ENCODE results near the gene MRPS16.
"Not testable (repeated sequence)": the region's sequence is repeated elsewhere in the genome, so short reads cannot be mapped to it uniquely, and the experiment has no call there.

MRPS16 gene

DNA sequence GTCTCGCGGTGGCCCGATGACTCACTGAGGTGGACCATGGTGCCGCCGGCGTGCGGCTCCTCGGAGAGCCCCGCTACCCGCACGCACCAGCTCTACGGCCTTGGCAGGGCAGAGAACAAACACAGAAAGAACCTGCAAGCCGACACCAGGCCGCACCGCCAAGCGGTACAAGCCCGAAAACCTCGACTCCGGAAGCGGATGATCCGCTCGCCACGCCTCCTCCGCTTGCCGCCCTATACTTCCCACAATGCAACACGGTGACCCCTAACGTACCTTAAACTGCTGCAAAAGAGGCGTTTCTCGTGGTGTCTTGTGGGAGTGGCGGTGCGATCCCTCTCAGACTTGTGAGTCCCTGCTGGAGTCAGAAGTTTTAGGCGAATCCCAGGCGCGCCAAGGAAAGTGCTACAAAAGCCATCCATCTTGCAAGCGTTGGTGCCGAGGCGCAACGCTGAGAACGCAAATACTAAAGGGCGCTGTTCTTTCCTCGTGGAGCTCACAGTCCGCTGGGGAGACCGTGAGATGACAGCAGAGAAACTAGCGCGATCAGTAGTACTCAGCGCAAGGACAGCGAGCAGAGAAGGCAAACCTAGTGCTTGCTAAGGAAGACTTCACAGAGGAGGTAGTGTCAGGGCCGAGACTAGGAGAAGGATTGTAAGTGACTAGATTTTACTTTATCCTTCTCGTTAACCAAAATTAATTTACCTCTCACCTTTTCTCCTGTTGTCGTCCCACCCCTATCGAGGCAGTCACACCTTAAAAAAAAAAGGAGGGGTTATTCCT is at the start of gene MRPS16:
TSS of gene MRPS16 (minus strand) at position 200 of the 780 bp plus-strand sequence. CDS start at position 38, 162 bp downstream.
- peak; percentile 90 for DNase-seq

DNA sequence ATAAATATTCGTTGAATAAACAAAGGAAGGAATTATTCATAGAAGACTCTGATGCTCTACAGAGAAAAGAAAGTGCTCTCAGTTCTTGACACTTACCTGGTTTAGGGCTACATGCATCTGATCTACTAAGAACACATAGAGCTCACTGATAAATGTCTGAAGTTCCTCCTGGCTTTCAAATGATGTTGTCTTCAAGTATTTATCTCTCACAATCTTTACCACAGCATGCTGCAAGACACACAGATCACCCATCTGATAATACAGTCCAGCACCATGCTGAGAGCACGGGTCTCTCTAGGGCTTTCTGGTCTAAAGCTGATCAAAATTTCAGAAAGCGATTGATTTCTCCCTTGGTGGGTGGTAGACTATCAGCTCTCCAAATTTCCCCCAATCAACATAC is 44.5 kb upstream of the MRPS16 start:
- DNase-seq, result no peak

DNA sequence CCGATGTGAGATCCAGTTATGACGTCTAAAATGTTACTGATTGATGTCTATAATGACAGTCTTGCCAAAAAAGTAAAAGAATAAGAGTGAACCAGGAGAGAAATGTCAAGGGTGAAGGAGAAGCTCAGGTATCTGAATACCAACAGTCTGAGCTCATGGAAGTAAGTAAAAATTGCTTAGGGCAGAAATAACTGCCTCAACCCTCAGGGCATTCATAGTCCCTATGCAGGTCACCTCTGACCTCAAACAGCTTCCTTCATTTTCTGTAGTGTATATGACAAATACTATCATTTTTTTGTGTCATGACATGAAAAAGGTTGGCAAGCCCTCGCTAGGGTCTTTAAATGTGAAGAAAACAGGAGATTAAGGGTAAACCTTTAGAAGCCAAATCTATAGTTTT is 41.0 kb upstream of the MRPS16 start:
- DNase-seq, result no peak

DNA sequence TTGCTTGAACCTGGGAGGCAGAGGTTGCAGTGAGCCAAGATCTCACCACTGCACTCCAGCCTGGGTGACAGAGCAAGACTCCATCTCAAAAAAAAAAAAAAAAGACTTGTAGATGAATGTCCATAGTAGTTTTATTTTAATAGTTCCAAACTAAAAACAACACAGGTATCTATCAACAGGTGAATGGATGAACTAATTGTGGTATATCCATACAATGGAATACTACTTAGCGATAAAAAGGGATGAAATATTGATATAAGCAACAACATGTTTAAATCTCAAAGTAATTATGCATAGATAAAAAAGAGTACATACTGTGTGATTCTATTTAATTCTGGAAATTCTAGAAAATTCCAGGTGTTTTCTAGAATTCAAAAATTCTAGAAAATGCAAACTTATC is 37.5 kb upstream of the MRPS16 start:
- no peak for DNase-seq

DNA sequence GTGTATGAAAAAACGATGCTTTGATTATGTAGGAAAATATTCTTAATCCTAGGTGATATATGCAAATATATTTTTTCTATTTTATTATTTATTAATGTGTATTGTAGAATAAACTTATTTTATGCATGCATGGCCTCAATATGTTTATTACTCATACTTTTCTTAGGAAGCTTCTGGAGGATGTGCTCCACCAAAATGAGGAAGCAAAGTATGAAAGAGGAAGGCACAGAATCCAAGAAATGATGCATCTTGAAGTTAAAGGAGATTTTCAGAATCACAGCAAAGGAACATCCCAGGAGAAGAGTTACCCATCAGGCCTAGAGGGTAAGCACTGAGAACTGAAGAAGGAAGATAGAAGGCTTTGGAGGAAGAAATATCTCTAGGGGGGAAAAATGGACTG is 35.0 kb upstream of the MRPS16 start:
- no peak for DNase-seq

DNA sequence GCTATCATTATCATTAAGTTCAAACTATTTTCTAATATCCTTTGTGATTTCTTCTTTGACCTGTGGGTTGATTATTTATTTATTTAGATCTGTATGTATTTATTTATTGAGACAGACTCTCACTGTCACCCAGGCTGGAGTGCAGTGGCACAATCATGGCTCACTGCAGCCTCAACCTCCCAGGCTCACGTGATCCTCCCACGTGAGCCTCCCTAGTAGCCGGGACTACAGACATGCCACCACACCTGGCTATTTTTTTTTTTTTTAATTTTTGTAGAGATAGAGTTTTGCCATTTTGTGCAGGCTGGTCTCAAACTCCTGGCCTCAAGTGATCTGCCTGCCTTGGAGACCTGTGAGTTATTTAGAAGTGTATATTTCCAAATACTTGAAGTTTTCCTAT is 28.7 kb upstream of the MRPS16 start:
- DNase-seq, result no peak

DNA sequence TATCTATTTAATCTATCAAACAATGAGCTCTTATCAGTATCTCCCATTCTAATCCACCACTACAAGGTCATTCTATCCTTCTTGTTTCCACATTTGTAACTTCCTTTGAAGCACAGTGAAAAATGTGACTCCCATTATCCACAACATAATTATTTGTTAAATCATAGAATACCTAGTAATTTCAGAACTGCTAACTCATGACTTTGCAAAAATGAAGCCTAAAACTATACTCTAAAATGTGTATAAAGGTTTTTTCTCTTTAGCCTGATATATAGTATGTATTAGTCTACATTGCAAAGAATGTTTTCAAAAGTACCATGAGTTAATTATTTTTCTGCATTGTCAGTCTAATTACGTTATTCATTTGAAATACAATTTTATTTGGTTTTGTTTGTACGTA is 12.0 kb upstream of the MRPS16 start:
- no peak for DNase-seq

DNA sequence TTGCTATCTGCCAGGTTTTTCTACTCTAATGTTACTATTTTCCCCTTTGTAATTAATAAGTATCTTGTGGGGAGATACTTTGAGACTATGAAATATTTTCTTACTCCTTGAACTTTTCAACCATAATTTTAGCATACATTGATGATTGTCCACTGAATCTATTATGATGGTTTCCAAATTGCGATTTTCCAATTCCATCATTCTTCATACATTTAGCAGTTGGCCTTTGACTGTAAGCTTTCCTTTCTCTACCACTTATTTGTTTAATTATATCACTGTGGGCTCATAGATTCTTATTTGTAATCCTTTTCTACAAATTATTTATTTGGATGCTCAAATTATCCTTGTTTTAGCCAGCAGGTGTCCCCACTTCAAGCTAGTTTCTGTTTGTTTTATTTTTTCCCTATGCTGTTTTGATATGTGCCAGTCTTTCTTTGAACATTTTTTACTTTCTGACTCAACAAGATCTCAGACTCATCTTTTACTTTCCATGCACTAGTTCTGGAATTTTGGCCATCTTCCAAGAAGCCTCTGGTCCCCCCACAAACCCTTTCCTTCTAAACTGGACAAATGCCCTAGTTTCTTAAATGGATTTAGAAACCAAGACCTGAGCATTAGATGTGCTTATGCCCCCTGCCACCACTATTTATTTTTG is 11.4 kb upstream of the MRPS16 start:
- no peak for DNase-seq

DNA sequence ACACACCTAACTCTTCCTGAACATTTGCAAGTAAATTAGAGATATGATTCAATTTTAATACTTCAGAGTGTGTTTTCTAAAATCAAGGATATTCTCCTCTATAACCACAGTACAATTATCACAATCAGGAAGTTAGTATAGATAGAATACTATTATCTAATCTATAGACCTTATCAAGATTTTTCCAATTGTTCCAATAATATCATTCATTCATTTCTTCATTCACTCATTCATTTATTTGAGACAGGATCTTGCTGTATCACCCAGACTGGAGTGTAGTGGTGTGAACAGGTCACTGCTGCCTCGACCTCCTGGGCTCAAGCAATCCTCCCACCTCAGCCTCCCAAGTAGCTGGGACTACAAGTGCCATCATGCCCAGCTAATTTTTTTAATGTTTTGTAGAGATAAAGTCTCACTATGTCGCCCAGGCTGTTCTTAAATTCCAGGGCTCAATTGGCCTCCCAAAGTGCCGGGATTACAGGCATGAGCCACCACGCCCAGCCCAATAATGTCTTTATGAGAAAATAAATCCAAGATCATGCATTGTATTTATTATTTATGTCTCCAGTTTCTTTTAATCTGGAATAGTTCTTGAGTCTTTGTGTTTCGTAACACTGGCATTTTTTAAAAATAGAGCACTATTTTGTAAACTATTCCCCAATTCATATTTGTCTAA is 10.6 kb upstream of the MRPS16 start:
- DNase-seq, result no peak

DNA sequence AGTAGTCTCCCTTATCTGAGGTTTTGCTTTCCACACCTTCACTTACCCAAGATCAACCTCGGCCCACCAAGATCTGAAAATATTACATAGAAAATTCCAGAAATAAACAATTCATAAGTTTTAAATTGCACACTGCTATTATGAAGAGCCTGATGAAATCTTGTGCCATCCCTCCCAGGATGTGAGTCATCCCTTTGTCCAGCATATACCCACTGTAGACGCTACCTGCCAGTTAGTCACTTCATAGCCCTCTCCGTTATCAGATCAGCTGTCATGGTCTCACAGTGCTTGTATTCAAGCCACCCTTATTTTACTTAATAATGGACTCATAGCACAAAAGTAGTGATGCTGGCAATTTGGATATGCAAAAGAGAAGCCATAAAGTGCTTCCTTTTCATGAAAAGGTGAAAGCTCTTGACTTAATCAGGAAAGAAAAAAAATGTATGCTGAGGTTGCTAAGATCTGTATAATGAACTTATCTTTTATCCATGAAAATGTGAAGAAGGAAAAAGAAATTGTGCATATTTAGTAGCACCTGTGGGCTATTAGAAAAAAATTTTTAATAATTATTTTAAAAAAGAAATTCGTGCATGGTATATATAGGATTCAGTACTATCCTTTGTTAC is 9.8 kb upstream of the MRPS16 start:
- DNase-seq, result no peak

DNA sequence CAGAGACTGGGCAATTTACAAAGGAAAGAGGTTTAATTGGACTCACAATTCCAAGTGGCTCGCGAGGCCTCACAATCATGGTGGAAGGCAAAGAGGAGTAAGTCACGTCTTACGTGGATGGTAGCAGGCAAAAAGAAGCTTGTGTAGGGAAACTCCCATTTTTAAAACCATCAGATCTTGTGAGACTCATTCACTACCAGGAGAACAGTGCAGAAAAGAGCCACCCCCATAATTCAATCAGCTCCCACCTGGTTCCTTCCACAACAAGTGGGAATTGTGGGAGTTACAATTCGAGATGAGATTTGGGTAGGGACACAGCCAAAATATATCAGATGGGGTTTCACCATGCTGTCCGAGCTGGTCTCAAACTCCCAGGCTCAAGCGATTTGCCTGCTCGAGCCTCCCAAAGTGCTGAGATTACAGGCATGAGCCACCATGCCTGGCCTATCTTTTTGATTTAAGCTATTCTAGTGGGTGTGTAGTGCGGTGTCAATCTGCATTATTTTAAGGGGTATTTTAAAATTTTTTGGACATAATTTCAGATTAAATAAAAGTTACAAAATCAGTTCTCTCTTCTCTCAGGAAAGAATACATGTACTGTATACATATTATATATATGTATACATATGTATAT is 9.0 kb upstream of the MRPS16 start:
- no peak for DNase-seq

DNA sequence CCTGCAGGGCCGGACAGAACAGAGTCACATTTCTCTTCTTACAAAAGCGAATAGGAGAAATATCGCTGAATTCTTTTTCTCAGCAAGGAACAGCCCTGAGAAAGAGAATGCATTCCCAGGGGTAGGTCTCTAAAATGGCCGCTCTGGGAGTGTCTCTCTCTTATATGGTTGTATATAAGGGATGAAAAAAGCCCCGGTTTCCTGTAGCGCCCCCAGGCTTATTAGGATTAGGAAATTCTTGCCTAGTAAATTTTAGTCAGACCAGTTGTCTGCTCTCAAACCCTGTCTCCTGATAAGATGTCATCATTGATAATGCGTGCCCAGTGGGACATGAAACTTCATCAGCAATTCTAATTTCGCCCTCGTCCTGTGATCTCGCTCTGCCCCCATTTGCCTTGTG is 6.2 kb upstream of the MRPS16 start:
- not testable (repeated sequence) for DNase-seq

DNA sequence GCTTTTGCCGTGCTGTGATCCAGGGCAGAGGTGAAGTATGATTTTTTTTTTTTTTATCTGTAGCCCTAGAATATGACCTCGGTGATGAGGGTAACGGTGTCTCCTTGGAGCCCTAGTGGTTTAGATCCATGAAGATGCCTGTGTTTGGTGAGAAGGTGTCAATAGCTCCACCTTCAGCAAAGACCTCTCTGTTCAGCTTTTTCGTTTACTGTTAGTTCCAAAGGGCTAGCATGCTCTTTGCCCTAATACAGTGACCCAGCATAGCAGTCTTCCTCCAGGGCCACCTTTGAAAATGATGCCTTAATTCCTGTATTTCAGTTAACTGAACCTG is 746 bp upstream of the MRPS16 start:
- no peak for DNase-seq

DNA sequence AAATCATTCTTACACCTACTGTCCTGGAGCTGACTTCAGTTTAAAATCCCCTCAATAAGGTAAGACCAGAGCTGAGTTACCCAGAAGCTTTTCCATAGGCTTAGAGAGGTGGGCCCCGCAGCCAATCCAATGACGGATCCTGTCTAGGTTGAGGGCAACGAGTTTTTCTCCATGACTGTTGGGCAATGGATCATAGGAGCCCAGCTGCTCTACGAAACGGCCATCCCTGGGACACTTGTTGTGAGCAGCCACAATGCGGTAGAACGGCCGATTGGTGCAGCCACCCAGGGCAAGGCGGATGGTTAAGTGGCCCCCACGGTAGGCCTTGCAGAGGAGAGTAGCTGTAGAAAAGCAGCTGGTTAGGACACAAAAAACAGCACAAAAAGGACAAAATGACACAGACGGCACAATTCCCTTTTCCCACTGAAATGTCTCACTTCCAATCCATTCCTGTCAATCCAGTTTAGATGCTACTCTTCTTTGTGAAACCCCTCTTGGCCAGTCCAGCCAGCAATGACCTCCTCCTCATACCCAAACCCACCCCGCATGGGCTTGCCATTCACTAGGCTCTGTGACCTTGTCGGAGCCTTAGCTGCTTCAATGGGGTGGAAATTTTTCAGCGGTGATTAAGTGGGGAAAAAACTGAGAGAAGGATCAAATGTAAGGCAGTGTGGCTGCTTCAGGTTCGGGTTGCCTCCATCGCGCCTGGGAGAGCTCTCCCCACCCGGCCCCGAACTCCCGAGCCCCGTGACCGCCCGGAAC is 580 bp downstream of the MRPS16 start:
- DNase-seq, result peak; percentile 24

DNA sequence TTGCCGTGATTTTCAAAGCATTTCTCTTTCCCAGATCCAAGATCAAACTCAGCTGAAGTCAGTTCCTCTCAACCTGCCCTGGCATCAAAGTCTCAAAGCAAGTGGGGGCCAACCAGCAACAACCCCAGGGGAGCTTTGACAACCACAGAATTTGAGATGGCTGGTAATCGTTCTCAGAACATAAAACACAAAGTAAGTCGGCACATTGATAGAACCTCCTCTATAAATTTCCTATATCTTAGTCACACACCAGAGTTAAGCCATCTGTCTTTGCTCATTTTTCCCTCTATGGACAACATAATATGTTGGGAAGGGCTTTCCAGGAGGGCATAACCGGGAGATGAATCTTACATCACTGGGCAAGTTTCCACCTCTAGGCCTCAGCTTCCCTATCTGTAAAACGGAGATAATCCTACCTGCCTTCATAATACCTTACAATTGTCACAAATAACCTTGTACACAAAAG is 4.2 kb downstream of the MRPS16 start:
- DNase-seq, result no peak

DNA sequence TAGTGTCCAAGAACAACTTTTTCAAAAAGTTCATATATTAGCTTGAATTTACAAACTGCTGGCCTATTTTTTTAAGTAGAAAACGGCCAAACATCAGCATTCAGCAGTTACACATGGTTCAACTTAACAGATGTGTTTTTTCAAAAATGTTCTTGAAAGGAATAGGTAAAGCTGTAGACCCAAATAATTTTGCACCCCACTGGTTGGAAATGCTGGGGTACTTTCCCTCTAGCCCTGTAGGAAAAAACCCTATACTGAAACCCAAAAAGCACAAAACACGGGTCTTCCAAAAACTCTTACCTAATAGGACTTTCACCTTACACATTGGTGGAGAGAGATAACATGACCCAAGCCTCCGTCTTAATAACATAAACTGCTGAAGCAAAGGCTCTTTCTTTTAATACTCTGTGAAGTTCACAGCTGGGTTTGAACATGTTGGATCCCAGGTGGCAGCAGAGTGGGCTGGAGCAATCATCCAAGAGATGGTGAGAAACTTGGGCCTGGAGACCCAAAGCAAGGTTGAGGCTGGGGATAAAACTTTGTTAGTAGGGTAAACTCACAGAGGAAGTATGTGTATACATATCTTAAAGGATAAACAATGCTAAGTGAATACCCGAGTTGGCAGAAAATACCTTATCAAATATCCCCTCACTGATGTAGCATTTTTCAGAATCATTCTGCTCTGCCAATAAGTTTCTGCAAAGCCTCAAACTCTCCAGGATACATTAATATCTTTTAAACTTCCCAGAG is 4.8 kb downstream of the MRPS16 start:
- DNase-seq, result no peak

DNA sequence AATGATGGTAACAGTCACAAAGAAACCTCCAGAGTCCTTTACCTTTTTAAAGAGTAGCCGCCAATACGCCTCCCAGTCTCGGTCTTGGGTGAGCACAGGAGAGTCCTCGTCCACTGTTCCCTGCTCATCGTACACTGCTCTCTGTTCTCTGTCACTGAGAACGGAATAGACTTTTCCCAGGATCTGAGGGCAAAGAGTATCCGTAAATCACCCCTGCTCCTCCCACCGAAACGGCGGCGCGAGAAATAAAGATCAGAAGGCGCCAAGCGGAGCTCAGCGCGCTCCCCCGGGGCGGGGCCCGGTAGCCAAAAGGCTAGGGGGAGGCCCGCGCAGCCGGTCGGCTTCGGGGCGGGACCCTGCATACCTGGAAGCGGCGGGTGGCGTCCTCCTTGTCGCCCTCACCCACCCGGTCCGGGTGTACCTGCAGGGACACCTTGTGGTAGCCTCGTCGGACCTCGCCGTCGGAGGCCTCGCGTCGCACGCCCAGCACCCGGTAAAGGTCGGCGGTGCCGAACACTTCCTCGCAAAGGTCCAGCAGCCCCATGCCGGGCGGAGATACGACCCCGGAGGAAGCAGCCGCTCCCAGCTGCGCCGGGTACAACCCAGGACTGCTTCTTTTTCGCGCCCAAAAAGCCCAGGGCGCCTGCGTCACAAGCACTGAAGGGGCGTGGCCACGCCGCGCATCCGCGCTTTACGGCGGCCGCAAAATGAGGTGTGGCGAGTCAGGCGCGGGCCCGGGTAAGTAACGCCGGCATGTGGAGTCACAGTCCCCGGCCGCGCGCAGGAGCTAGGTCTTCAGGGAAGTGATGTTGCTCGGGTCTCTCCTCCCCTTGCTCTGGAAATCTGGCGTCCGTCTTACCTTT is 5.6 kb downstream of the MRPS16 start, which contains the start of gene DNAJC9:
TSS of gene DNAJC9 (minus strand) at position 610 of the 863 bp plus-strand sequence. CDS start at position 544, 66 bp downstream.
- DNase-seq, result peak; percentile 100

DNA sequence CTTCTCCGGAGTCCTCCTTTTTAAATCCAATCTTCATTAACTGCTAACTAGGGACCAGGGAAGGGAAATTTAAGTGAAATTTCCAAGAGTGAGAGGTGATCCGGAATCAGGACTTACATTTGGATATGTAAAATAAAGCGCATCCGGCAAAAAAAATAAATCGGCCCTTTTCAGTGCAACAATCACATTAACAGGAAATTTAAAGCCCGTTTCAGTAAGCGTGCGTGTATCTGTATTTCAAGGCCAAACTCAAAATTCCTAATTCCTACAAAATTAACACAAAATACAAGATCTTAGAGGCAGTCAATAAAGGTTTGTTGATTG is 6.2 kb downstream of the MRPS16 start:
- no peak for DNase-seq

DNA sequence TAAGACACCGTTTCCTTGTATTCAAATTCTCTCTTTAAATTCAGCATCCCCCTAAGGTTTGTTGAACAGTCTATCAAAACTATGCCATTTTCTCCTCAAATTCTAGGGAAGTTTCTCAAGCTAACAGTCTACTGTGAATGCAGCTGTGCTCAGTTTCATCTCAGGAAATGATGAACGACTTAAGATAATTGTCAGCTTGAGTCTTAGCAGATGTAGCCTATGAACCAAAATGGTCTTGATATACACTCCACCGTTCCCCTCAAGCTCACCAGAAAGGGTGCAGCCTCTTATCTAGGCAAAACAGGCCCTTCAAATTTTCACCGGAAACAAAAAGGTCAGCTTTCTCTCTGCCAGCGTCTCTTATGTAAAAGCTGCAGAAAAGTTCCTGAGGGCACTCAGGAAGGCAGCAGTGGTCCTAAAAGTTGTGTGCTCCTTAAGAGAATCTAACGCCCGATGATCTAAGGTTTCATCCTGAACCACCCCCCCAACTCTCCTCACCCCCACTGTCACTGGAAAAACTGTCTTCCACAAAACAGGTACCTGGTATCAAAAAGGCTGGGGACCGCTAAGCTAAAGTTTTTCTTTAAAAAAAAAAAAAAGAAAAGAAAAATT is 7.5 kb downstream of the MRPS16 start:
- DNase-seq, result no peak

DNA sequence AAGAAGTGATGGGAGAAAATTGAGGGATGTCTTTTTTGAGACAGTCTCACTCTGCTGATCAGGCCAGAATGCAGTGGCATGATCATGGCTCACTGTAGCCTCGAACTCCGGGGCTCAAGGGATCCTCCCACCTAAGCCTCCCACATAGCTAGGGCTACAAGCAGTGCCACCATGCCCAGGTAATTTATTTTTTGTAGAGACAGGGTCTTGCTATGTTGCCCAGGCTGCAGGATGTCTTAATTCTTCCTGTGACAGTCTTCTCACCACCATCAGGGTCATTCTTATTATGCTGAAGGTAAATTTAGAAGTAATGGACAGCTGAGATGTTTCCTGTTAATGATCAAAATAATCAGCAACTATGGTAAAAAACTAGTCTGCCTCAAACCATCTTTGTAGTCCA is 12.5 kb downstream of the MRPS16 start:
- DNase-seq, result no peak

Data from activated T-cell treated with anti-CD3 and anti-CD28 coated beads, Interleukin-2, amount 50 U/mL, for 1 hour (primary cell).